H1 (cell line): ENCODE results near the gene IL9. TPM values are rescaled to one million over a fixed set of nuclear protein-coding genes. Genes with fewer than 3 reads are reported as not detected.

Source experiments
- CTCF ChIA-PET: fragments of 300-600 bp; sonication (Branson Sonifier 250); formaldehyde crosslinking; loops from one replicate; lab custom pipeline; 2021; ENCODE audit not compliant: partially characterized antibody; lab: Charles Lee
- POLR2A ChIA-PET: fragments of 300-600 bp; sonication (Branson Sonifier 250); formaldehyde crosslinking; loops from one replicate; lab custom pipeline; 2021; ENCODE audit warnings: inconsistent platforms; ENCODE audit not compliant: partially characterized antibody; lab: Charles Lee
- DNase-seq, 2 experiments: peaks; one replicate each; pipeline versions ENCODE4 v3.0.0 to v3.0.0-alpha.2; 2010 to 2022; ENCODE audit warnings: low spot score in 2 of 2, low read depth in 1 of 2, mixed read lengths in 1 of 2
- FAIRE-seq: peaks from 2 replicates; lab custom pipeline; 2011; peaks lifted over from hg19 to GRCh38; lab: Jason Lieb, UNC
- H2AFZ ChIP-seq: 2 replicates; pipeline ENCODE4 v1.8.1; 2012; ENCODE audit warnings: low read length, inconsistent platforms
- H2AK5ac ChIP-seq: 2 replicates; pipeline ENCODE4 v1.6.1; 2013; ENCODE audit warnings: low read depth, low read length
- H2BK120ac ChIP-seq: replicated peaks from 2 replicates; pipeline ENCODE3; 2013; ENCODE audit warnings: low read depth, low read length, inconsistent platforms
- H2BK12ac ChIP-seq: 2 replicates; pipeline ENCODE4 v1.6.1; 2013; ENCODE audit warnings: low read depth, low read length
- H2BK15ac ChIP-seq: 2 replicates; pipeline ENCODE4 v1.6.1; 2013; ENCODE audit warnings: low read length
- H2BK20ac ChIP-seq: 2 replicates; pipeline ENCODE4 v1.6.1; 2013; ENCODE audit warnings: low read length
- H2BK5ac ChIP-seq: 2 replicates; pipeline ENCODE4 v1.6.1; 2013; ENCODE audit warnings: low read depth, low read length
- H3K14ac ChIP-seq: 2 replicates; pipeline ENCODE4 v1.6.1; 2013; ENCODE audit warnings: inconsistent platforms; ENCODE audit not compliant: insufficient read length
- H3K18ac ChIP-seq: 2 replicates; pipeline ENCODE4 v1.6.1; 2013; ENCODE audit warnings: low read length; ENCODE audit errors: extremely low read depth
- H3K23ac ChIP-seq: 2 replicates; pipeline ENCODE4 v1.6.1; 2013; ENCODE audit warnings: inconsistent platforms; ENCODE audit not compliant: insufficient read length
- H3K23me2 ChIP-seq: 2 replicates; pipeline ENCODE4 v1.6.1; 2013; ENCODE audit warnings: low read depth, low read length
- H3K27ac ChIP-seq: 2 replicates; pipeline ENCODE4 v1.6.1; 2011; ENCODE audit warnings: low read depth, low read length, inconsistent platforms
- H3K27me3 ChIP-seq, 4 experiments: replicated peaks in 1 of 4; 1 replicate in 1 of 4; 2 replicates in 3 of 4; pipeline versions ENCODE4 v1.6.1 to v1.8.1; 2011 to 2013; ENCODE audit warnings: low read length in 3 of 4, mild to moderate bottlenecking in 3 of 4, inconsistent platforms in 2 of 4, mixed read lengths in 2 of 4, moderate library complexity in 1 of 4; ENCODE audit not compliant: control insufficient read depth in 3 of 4, insufficient read depth in 3 of 4; ENCODE audit errors: extremely low read depth in 1 of 4
- H3K36me3 ChIP-seq, 4 experiments: 2 replicates each; pipeline versions ENCODE4 v1.6.1 to v1.8.1; 2011 to 2013; ENCODE audit warnings: mild to moderate bottlenecking in 4 of 4, low read length in 3 of 4, moderate library complexity in 2 of 4, control low read depth in 1 of 4, inconsistent platforms in 1 of 4; ENCODE audit not compliant: insufficient read depth in 4 of 4, control insufficient read depth in 2 of 4
- H3K4ac ChIP-seq: replicated peaks from 2 replicates; pipeline ENCODE3; 2013; ENCODE audit warnings: low read length, low read depth, mixed read lengths, inconsistent platforms; ENCODE audit not compliant: insufficient read length
- H3K4me1 ChIP-seq, 4 experiments: replicated peaks in 1 of 4; 1 replicate in 1 of 4; 2 replicates in 3 of 4; pipeline versions ENCODE4 v1.6.1 to v1.8.1; 2011 to 2013; ENCODE audit warnings: low read length in 3 of 4, inconsistent platforms in 2 of 4, mixed read lengths in 1 of 4; ENCODE audit not compliant: insufficient read depth in 4 of 4, control insufficient read depth in 3 of 4
- H3K4me2 ChIP-seq, 2 experiments: 2 replicates each; pipeline versions ENCODE4 v1.6.1 to v1.8.1; 2011 to 2013; ENCODE audit warnings: low read depth in 2 of 2, low read length in 2 of 2, control low read depth in 1 of 2, inconsistent platforms in 1 of 2, mild to moderate bottlenecking in 1 of 2; ENCODE audit not compliant: insufficient read depth in 1 of 2
- H3K4me3 ChIP-seq, 4 experiments: fragments of 200-600, 300-600 bp in 1 of 4; sonication (generic), shearing (Covaris generic), sonication (Bioruptor Twin) in 1 of 4; 2 replicates each; pipeline versions ENCODE4 v1.5.1 to v1.8.1; 2011 to 2016; ENCODE audit warnings: low read length in 4 of 4, low read depth in 3 of 4, control low read depth in 2 of 4, inconsistent platforms in 2 of 4, mild to moderate bottlenecking in 2 of 4, mixed read lengths in 1 of 4, moderate library complexity in 1 of 4; ENCODE audit not compliant: insufficient read depth in 2 of 4; ENCODE audit errors: extremely low read depth in 1 of 4
- H3K56ac ChIP-seq: replicated peaks from 2 replicates; pipeline ENCODE3; 2013; ENCODE audit warnings: low read depth, mild to moderate bottlenecking, mixed read lengths, low read length, inconsistent platforms; ENCODE audit not compliant: insufficient read length
- H3K79me1 ChIP-seq: 2 replicates; pipeline ENCODE4 v1.6.1; 2013; ENCODE audit warnings: low read depth, low read length, control low read depth
- H3K79me2 ChIP-seq, 2 experiments: 2 replicates each; pipeline versions ENCODE4 v1.6.1 to v1.8.1; 2012 to 2013; ENCODE audit warnings: low read length in 2 of 2, mild to moderate bottlenecking in 2 of 2, inconsistent platforms in 1 of 2; ENCODE audit not compliant: insufficient read depth in 2 of 2, control insufficient read depth in 1 of 2
- H3K9ac ChIP-seq, 4 experiments: replicated peaks in 1 of 4; 1 replicate in 1 of 4; 2 replicates in 3 of 4; pipeline versions ENCODE4 v1.6.1 to v1.8.1; 2011 to 2013; ENCODE audit warnings: low read depth in 3 of 4, low read length in 3 of 4, control low read depth in 2 of 4, mild to moderate bottlenecking in 2 of 4, moderate library complexity in 2 of 4, inconsistent platforms in 1 of 4; ENCODE audit errors: extremely low read depth in 1 of 4
- H3K9me3 ChIP-seq, 2 experiments: 2 replicates each; pipeline versions ENCODE4 v1.6.1 to v1.8.1; 2012 to 2013; ENCODE audit warnings: mild to moderate bottlenecking in 2 of 2, moderate library complexity in 2 of 2, control low read depth in 1 of 2, inconsistent platforms in 1 of 2, low read depth in 1 of 2, low read length in 1 of 2, mixed read lengths in 1 of 2; ENCODE audit not compliant: insufficient read depth in 2 of 2
- H4K20me1 ChIP-seq, 2 experiments: replicated peaks in 1 of 2; 2 replicates each; pipeline versions ENCODE3 to v1.8.1; 2011 to 2013; ENCODE audit warnings: inconsistent platforms in 2 of 2, low read length in 2 of 2, mild to moderate bottlenecking in 1 of 2; ENCODE audit not compliant: insufficient read depth in 2 of 2, control insufficient read depth in 1 of 2
- H4K5ac ChIP-seq: 2 replicates; pipeline ENCODE4 v1.6.1; 2013; ENCODE audit warnings: low read length, low read depth, mixed read lengths, inconsistent platforms; ENCODE audit not compliant: insufficient read length
- H4K8ac ChIP-seq: 2 replicates; pipeline ENCODE4 v1.8.0; 2013; ENCODE audit warnings: mild to moderate bottlenecking, moderate library complexity, low read length, inconsistent platforms; ENCODE audit not compliant: insufficient read depth; ENCODE audit errors: extremely low read depth
- H4K91ac ChIP-seq: replicated peaks from 2 replicates; pipeline ENCODE3; 2013; ENCODE audit warnings: low read length, mixed read lengths, inconsistent platforms; ENCODE audit not compliant: insufficient read length
- ASH2L ChIP-seq: fragments of 200-600, 300-600 bp; sonication (generic); IDR thresholded peaks from one replicate; pipeline ENCODE4 v1.7.1; 2017; ENCODE audit warnings: low read length
- BCL11A ChIP-seq, 2 experiments: IDR thresholded peaks; one replicate each; pipeline ENCODE4 v1.6.1; 2011; ENCODE audit warnings: low read depth in 2 of 2, low read length in 2 of 2, mild to moderate bottlenecking in 2 of 2
- JUN ChIP-seq: IDR thresholded peaks from 2 replicates; pipeline ENCODE4 v1.6.1; 2011; ENCODE audit warnings: low read depth, mild to moderate bottlenecking, improper control_type of control experiment, low read length
- MAFK ChIP-seq: IDR thresholded peaks from 2 replicates; pipeline ENCODE4 v1.6.1; 2012; ENCODE audit warnings: low read depth, mild to moderate bottlenecking, improper control_type of control experiment, low read length
- RAD21 ChIP-seq, 2 experiments: IDR thresholded peaks in 1 of 2; conservative IDR thresholded peaks in 1 of 2; 2 replicates each; pipeline ENCODE4 v1.6.1; 2011; ENCODE audit warnings: low read depth in 2 of 2, low read length in 2 of 2, improper control_type of control experiment in 1 of 2, inconsistent platforms in 1 of 2, mild to moderate bottlenecking in 1 of 2, moderate library complexity in 1 of 2
- YY1 ChIP-seq: IDR thresholded peaks from 2 replicates; pipeline ENCODE4 v1.6.1; 2011; ENCODE audit warnings: low read depth, mild to moderate bottlenecking, low read length
- polyA plus RNA-seq, 7 experiments: library from polyadenylated mRNA; depleted of rRNA in 3 of 7; stranded (reverse) in 5 of 7; unstranded in 2 of 7; fragments of >200 nt in 5 of 7; fragments of 200-250 nt in 2 of 7; gene quantifications; 1 replicate in 5 of 7; 2 replicates in 1 of 7; 4 replicates in 1 of 7; pipeline versions ENCODE4 v1.2.1 to v1.2.3, GENCODE V29; 2011 to 2013; ENCODE audit warnings: missing spikeins in 2 of 7, mixed read lengths in 2 of 7
- total RNA-seq: library from RNA; stranded (reverse); fragmentation: NEBNext Ultra II Directional; extraction: Animal tissue kit (Norgen Biotek cat#: 25700); gene quantifications from 2 replicates; pipeline ENCODE4 v1.2.1, GENCODE V29; 2021
- TF ChIP-seq, protein P1 (sequence below): IDR thresholded peaks from 2 replicates; pipeline ENCODE4 v1.6.1; 2012; ENCODE audit warnings: inconsistent platforms
- TF ChIP-seq, protein P2 (sequence below): IDR thresholded peaks from 2 replicates; pipeline ENCODE4 v1.6.1; 2012; ENCODE audit warnings: inconsistent platforms

Gene IL9
- total and polyA plus RNA-seq, 2 of the 8 experiments (the other 6 are each of a cell fraction or from before 2014, with no cell fraction given) = not detected

DNA sequence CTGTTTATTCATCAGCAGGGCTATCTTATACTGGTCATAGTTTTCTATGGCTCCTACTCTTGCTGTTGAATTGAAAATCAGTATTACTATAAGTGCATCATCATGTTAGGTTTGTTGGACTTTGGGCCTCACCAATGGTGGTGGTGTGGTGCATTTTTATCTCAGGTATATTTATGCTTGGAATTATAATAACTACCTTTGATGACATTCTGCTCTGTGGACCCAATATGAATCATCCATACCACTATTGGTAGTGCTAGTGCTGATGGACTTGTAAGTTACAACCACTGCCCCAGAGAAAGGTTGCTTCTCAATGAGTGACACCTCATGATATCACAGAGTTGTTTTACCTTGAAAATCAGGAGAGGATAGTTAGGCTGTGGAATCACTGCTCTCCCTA is 28.0 kb downstream of the IL9 start:
- Histone ChIP-seq H2BK15ac (no peak overlapping the region), H3K4me3 (no peak overlapping the region), H4K5ac (no peak overlapping the region), H2AFZ (no peak overlapping the region), H3K4ac (no peak overlapping the region), H3K9ac (no peak overlapping the region), H2BK12ac (no peak overlapping the region), H3K56ac (no peak overlapping the region), H3K27ac (no peak overlapping the region), H3K23ac (no peak overlapping the region), H3K9me3 (no peaks in the 10 kb centered on the region), H3K4me2 (no peak overlapping the region), H3K14ac (no peak overlapping the region), H2BK120ac (no peak overlapping the region), H4K8ac (no peak overlapping the region), H3K79me2 (no peaks in the 10 kb centered on the region), H3K79me1 (no peaks in the 10 kb centered on the region), H2BK20ac (no peak overlapping the region), H3K27me3 (no peaks in the 10 kb centered on the region; a peak in 1 of 7 replicates), H3K23me2 (no peaks in the 10 kb centered on the region; the same call in 1 of the 2 replicates), H3K18ac (no peak overlapping the region), H3K36me3 (no peaks in the 10 kb centered on the region), H2AK5ac (no peak overlapping the region), H3K4me1 (no peaks in the 10 kb centered on the region), H4K20me1 (no peaks in the 10 kb centered on the region), H2BK5ac (no peak overlapping the region), H4K91ac (no peak overlapping the region)
- ChIA-PET POLR2A (no interaction called here), CTCF (interaction anchor here (0.9 to 1.9 kb wide), 2 partner anchors 33 to 313 kb away, joined by 4 to 7 read pairs; partner anchors contain the start of gene SLC25A48)
- FAIRE-seq (no peak), DNase-seq (no peak)
- TF ChIP-seq BCL11A (IDR thresholded peaks at IDR 0.05; ENCODE audit: low read depth in 2 of 2, low read length in 2 of 2) (no peak), ASH2L (no peak), MAFK (no peak), JUN (no peak), YY1 (no peak), RAD21 (IDR thresholded peaks at IDR 0.05 in 1 of 2, conservative IDR thresholded peaks at IDR 0.05 in 1 of 2; ENCODE audit: low read depth in 2 of 2, low read length in 2 of 2) (no peak)
- TF ChIP-seq, protein P1, sequence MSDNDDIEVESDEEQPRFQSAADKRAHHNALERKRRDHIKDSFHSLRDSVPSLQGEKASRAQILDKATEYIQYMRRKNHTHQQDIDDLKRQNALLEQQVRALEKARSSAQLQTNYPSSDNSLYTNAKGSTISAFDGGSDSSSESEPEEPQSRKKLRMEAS = no peak
- TF ChIP-seq, protein P2, sequence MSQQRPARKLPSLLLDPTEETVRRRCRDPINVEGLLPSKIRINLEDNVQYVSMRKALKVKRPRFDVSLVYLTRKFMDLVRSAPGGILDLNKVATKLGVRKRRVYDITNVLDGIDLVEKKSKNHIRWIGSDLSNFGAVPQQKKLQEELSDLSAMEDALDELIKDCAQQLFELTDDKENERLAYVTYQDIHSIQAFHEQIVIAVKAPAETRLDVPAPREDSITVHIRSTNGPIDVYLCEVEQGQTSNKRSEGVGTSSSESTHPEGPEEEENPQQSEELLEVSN = no peak
